ENCODE results near the gene CDK17.

Gene CDK17

GRCh38 chr12:96424601-96425000 is 24.4 kb upstream of the CDK17 start:
- H3K9me3 ChIP-seq (ENCODE audit: insufficient read depth, low read length) = no peaks in the 10 kb centered on the region
- no peak overlapping the region for H3K4me2 ChIP-seq (ENCODE audit: low read depth, low read length, poor library complexity, severe bottlenecking)
- no peaks in the 10 kb centered on the region for H4K20me1 ChIP-seq (ENCODE audit: low read depth, low read length)
- H3K9ac ChIP-seq (ENCODE audit: low read length) = no peak overlapping the region
- H3K27ac ChIP-seq (ENCODE audit: low read depth, low read length) = no peak overlapping the region
- no peaks in the 10 kb centered on the region for H3K36me3 ChIP-seq (ENCODE audit: low read length)
- H3K79me2 ChIP-seq (ENCODE audit: insufficient read depth, low read length) = no peaks in the 10 kb centered on the region
- H3K9me2 ChIP-seq (replicated peaks; ENCODE audit: insufficient read depth, low read length) = no peaks in the 10 kb centered on the region
- H3K27me3 ChIP-seq (ENCODE audit: low read length) = no peaks in the 10 kb centered on the region
- TF ChIP-seq CTCF (IDR thresholded peaks at IDR 0.05; ENCODE audit: insufficient read depth, low read length, poor library complexity, severe bottlenecking) (no peak), EZH2phosphoT487 (conservative IDR thresholded peaks at IDR 0.05; ENCODE audit: low read length) (no peak)
- H3F3A ChIP-seq (ENCODE audit: insufficient read depth) = no peaks in the 10 kb centered on the region
- no peak overlapping the region for H3K4me3 ChIP-seq (ENCODE audit: insufficient read depth, low read length, poor library complexity, severe bottlenecking)
- no peak overlapping the region for H2AFZ ChIP-seq (ENCODE audit: low read depth, low read length, severe bottlenecking)

GRCh38 chr12:96422192-96422591 is 22.0 kb upstream of the CDK17 start:
- no peaks in the 10 kb centered on the region for H3K27me3 ChIP-seq (ENCODE audit: low read length)
- H3F3A ChIP-seq (ENCODE audit: insufficient read depth) = no peaks in the 10 kb centered on the region
- H3K9me3 ChIP-seq (ENCODE audit: insufficient read depth, low read length) = no peaks in the 10 kb centered on the region
- no peaks in the 10 kb centered on the region for H4K20me1 ChIP-seq (ENCODE audit: low read depth, low read length)
- H3K27ac ChIP-seq (ENCODE audit: low read depth, low read length) = no peak overlapping the region
- no peak overlapping the region for H2AFZ ChIP-seq (ENCODE audit: low read depth, low read length, severe bottlenecking)
- H3K4me2 ChIP-seq (ENCODE audit: low read depth, low read length, poor library complexity, severe bottlenecking) = no peak overlapping the region
- no peak overlapping the region for H3K4me3 ChIP-seq (ENCODE audit: insufficient read depth, low read length, poor library complexity, severe bottlenecking)
- no peak overlapping the region for H3K9ac ChIP-seq (ENCODE audit: low read length)
- no peaks in the 10 kb centered on the region for H3K79me2 ChIP-seq (ENCODE audit: insufficient read depth, low read length)
- no peak for TF ChIP-seq CTCF (IDR thresholded peaks at IDR 0.05; ENCODE audit: insufficient read depth, low read length, poor library complexity, severe bottlenecking)
- TF ChIP-seq EZH2phosphoT487 (conservative IDR thresholded peaks at IDR 0.05; ENCODE audit: low read length) = no peak
- no peaks in the 10 kb centered on the region for H3K36me3 ChIP-seq (ENCODE audit: low read length)
- no peaks in the 10 kb centered on the region for H3K9me2 ChIP-seq (replicated peaks; ENCODE audit: insufficient read depth, low read length)

GRCh38 chr12:96421014-96421413 is 20.8 kb upstream of the CDK17 start:
- no peak overlapping the region for H2AFZ ChIP-seq (ENCODE audit: low read depth, low read length, severe bottlenecking)
- H3K36me3 ChIP-seq (ENCODE audit: low read length) = no peaks in the 10 kb centered on the region
- H3F3A ChIP-seq (ENCODE audit: insufficient read depth) = no peaks in the 10 kb centered on the region
- H3K9me2 ChIP-seq (replicated peaks; ENCODE audit: insufficient read depth, low read length) = no peaks in the 10 kb centered on the region
- H3K4me2 ChIP-seq (ENCODE audit: low read depth, low read length, poor library complexity, severe bottlenecking) = no peak overlapping the region
- no peaks in the 10 kb centered on the region for H3K9me3 ChIP-seq (ENCODE audit: insufficient read depth, low read length)
- H3K79me2 ChIP-seq (ENCODE audit: insufficient read depth, low read length) = no peaks in the 10 kb centered on the region
- no peaks in the 10 kb centered on the region for H3K27me3 ChIP-seq (ENCODE audit: low read length)
- H3K27ac ChIP-seq (ENCODE audit: low read depth, low read length) = no peak overlapping the region
- H3K9ac ChIP-seq (ENCODE audit: low read length) = no peak overlapping the region
- TF ChIP-seq EZH2phosphoT487 (conservative IDR thresholded peaks at IDR 0.05; ENCODE audit: low read length) (no peak), CTCF (IDR thresholded peaks at IDR 0.05; ENCODE audit: insufficient read depth, low read length, poor library complexity, severe bottlenecking) (no peak)
- no peaks in the 10 kb centered on the region for H4K20me1 ChIP-seq (ENCODE audit: low read depth, low read length)
- H3K4me3 ChIP-seq (ENCODE audit: insufficient read depth, low read length, poor library complexity, severe bottlenecking) = no peak overlapping the region
